Activated CD4-positive, alpha-beta memory T cell treated with anti-CD3 and anti-CD28 coated beads for 36 hours (primary cell): ENCODE results near the gene MCUB. TPM values are rescaled to one million over a fixed set of nuclear protein-coding genes. Genes with fewer than 3 reads are reported as not detected.
"Not testable (repeated sequence)": the region's sequence is repeated elsewhere in the genome, so short reads cannot be mapped to it uniquely, and the experiment has no call there.

ENCODE experiments used
- CTCF ChIA-PET: fragments of 350-600 bp; sonication (Branson Sonifier 250); formaldehyde crosslinking; loops from one replicate; lab custom pipeline; 2021; ENCODE audit warnings: antibody characterized with exemption, inconsistent platforms; lab: Charles Lee
- POLR2A ChIA-PET: fragments of 350-600 bp; sonication (Branson Sonifier 250); formaldehyde crosslinking; loops from one replicate; lab custom pipeline; 2021; ENCODE audit warnings: antibody characterized with exemption; lab: Charles Lee
- DNase-seq: peaks from one replicate; pipeline ENCODE4 v3.0.0-alpha.2; 2020
- H3K27ac Mint-ChIP-seq: one replicate; pipeline ENCODE4 v1.8.0; 2021; ENCODE audit warnings: mixed read lengths
- H3K27me3 Mint-ChIP-seq: one replicate; pipeline ENCODE4 v1.8.0; 2021; ENCODE audit warnings: mixed read lengths
- H3K36me3 Mint-ChIP-seq: one replicate; pipeline ENCODE4 v1.8.0; 2021; ENCODE audit warnings: mixed read lengths
- H3K4me1 Mint-ChIP-seq: one replicate; pipeline ENCODE4 v1.8.0; 2021; ENCODE audit warnings: low read depth, mixed read lengths
- H3K4me3 Mint-ChIP-seq: one replicate; pipeline ENCODE4 v1.8.0; 2021; ENCODE audit warnings: mild to moderate bottlenecking, mixed read lengths
- H3K9me3 Mint-ChIP-seq: one replicate; pipeline ENCODE4 v1.8.0; 2021; ENCODE audit warnings: mixed read lengths
- intact Hi-C: fragments of 100-400 bp; cut with micrococcal nuclease; formaldehyde crosslinking; loops from one replicate; pipeline ENCODE4 v1.15.1; 2023
- total RNA-seq, 2 experiments: library from RNA; stranded (reverse); gene quantifications; one replicate each; pipeline ENCODE4 v1.2.3, GENCODE V29; 2021

Gene MCUB
- total RNA-seq, 2 experiments from 2014 or later = 76.7 to 80.5 TPM

- CTCF ChIA-PET = interaction anchor here (0.6 to 1.6 kb wide), 2 partner anchors 101 to 145 kb away, joined by 3 to 4 read pairs; partner anchors contain the start of gene CASP6
- POLR2A ChIA-PET = interaction anchor here (1.5 to 3.4 kb wide), 2 partner anchors 10 to 125 kb away, joined by 5 to 25 read pairs; partner anchors contain the start of gene SEC24B
- intact Hi-C loops, H3K9me3 Mint-ChIP-seq, H3K27me3 Mint-ChIP-seq, H3K4me3 Mint-ChIP-seq: not testable (repeated sequence)
- H3K27ac Mint-ChIP-seq = peak overlapping the region; percentile 62
- H3K36me3 Mint-ChIP-seq = peaks cover 13% of the 10 kb centered on the region
- peaks cover 33% of the 10 kb centered on the region for H3K4me1 Mint-ChIP-seq
- peak; percentile 53 for DNase-seq
Measured at GRCh38 chr4:109558095-109558494, 2.0 kb upstream of the MCUB start.

- ChIA-PET POLR2A (interaction anchor here (0.6 to 3.4 kb wide), 8 partner anchors 12 to 170 kb away, joined by 4 to 25 read pairs (median 10); partner anchors contain the start of genes PLA2G12A and SEC24B), CTCF (interaction anchor here (0.7 to 1.7 kb wide), 6 partner anchors 13 to 255 kb away, joined by 3 to 6 read pairs (median 4); partner anchors contain the start of gene CASP6)
- intact Hi-C loops = no loop called here
- peak overlapping the region; percentile 84 for H3K4me3 Mint-ChIP-seq
- H3K27me3 Mint-ChIP-seq = no peaks in the 10 kb centered on the region
- peaks cover 16% of the 10 kb centered on the region for H3K36me3 Mint-ChIP-seq
- H3K4me1 Mint-ChIP-seq = peaks cover 47% of the 10 kb centered on the region
- peaks cover 5% of the 10 kb centered on the region for H3K9me3 Mint-ChIP-seq
- DNase-seq = peak; percentile 58
- H3K27ac Mint-ChIP-seq = peak overlapping the region; percentile 92
Measured at GRCh38 chr4:109559625-109559982, 442 bp upstream of the MCUB start.

GRCh38 chr4:109560687-109561461 lies 828 bp downstream of the MCUB start:
- peak overlapping the region; percentile 92 for H3K27ac Mint-ChIP-seq
- ChIA-PET POLR2A (interaction anchor here (0.6 to 3.4 kb wide), 9 partner anchors 11 to 919 kb away, joined by 3 to 25 read pairs (median 4); partner anchors contain the start of genes PLA2G12A and SEC24B), CTCF (interaction anchor here (0.8 to 1.7 kb wide), 4 partner anchors 14 to 254 kb away, joined by 3 to 6 read pairs (median 3); no protein-coding TSS in a partner anchor)
- no peaks in the 10 kb centered on the region for H3K27me3 Mint-ChIP-seq
- peaks cover 54% of the 10 kb centered on the region for H3K4me1 Mint-ChIP-seq
- H3K4me3 Mint-ChIP-seq = peak overlapping the region; percentile 84
- H3K9me3 Mint-ChIP-seq = peaks cover 5% of the 10 kb centered on the region
- H3K36me3 Mint-ChIP-seq = peaks cover 23% of the 10 kb centered on the region
- peak; percentile 80 for DNase-seq
- intact Hi-C loops = loop anchor here (1.0 to 10.0 kb wide), 10 partner anchors 13 to 1396 kb away; partner anchors contain the start of genes ELOVL6, GAR1, LEF1 and PLA2G12A

GRCh38 chr4:109562457-109563239 lies 2.6 kb downstream of the MCUB start:
- peak; percentile 57 for DNase-seq
- peak overlapping the region; percentile 84 for H3K4me3 Mint-ChIP-seq
- H3K4me1 Mint-ChIP-seq = peaks cover 52% of the 10 kb centered on the region
- no peaks in the 10 kb centered on the region for H3K27me3 Mint-ChIP-seq
- peaks cover 22% of the 10 kb centered on the region for H3K36me3 Mint-ChIP-seq
- intact Hi-C loops = loop anchor here (10.0 kb wide), 2 partner anchors 632 to 1398 kb away; partner anchors contain the start of genes ELOVL6 and LEF1
- POLR2A ChIA-PET = interaction anchor here (2.1 kb wide), 1 partner anchor 13 kb away, joined by 8 read pairs; no protein-coding TSS in a partner anchor
- CTCF ChIA-PET = interaction anchor here (0.6 to 1.8 kb wide), 3 partner anchors 12 to 139 kb away, joined by 3 to 4 read pairs (median 3); partner anchors contain the start of gene SEC24B
- H3K27ac Mint-ChIP-seq = no peak overlapping the region
- peaks cover 5% of the 10 kb centered on the region for H3K9me3 Mint-ChIP-seq

- ChIA-PET CTCF (interaction anchor here (0.6 kb wide), 1 partner anchor 101 kb away, joined by 3 read pairs; no protein-coding TSS in a partner anchor), POLR2A (interaction anchor here (0.7 to 1.9 kb wide), 3 partner anchors 11 to 138 kb away, joined by 3 to 13 read pairs (median 3); partner anchors contain the start of gene MCUB)
- Mint-ChIP-seq H3K9me3 (peaks cover 4% of the 10 kb centered on the region), H3K4me3 (no peak overlapping the region), H3K27ac (peak overlapping the region; percentile 9), H3K27me3 (no peaks in the 10 kb centered on the region), H3K36me3 (peaks cover 10% of the 10 kb centered on the region), H3K4me1 (peaks cover 62% of the 10 kb centered on the region)
- no peak for DNase-seq
- intact Hi-C loops = no loop called here
Measured at GRCh38 chr4:109571494-109571893, 11.4 kb downstream of the MCUB start.

- H3K27ac Mint-ChIP-seq = no peak overlapping the region
- H3K36me3 Mint-ChIP-seq = peaks cover 10% of the 10 kb centered on the region
- no peaks in the 10 kb centered on the region for H3K27me3 Mint-ChIP-seq
- intact Hi-C loops = no loop called here
- CTCF ChIA-PET = interaction anchor here (0.6 to 1.4 kb wide), 3 partner anchors 12 to 139 kb away, joined by 3 to 4 read pairs (median 3); partner anchors contain the start of genes MCUB and SEC24B
- peaks cover 4% of the 10 kb centered on the region for H3K9me3 Mint-ChIP-seq
- peaks cover 64% of the 10 kb centered on the region for H3K4me1 Mint-ChIP-seq
- DNase-seq = no peak
- H3K4me3 Mint-ChIP-seq = no peak overlapping the region
- POLR2A ChIA-PET = interaction anchor here (0.7 to 1.9 kb wide), 4 partner anchors 12 to 139 kb away, joined by 3 to 13 read pairs (median 3); partner anchors contain the start of gene MCUB
Measured at GRCh38 chr4:109572154-109572553, 12.1 kb downstream of the MCUB start.

- ChIA-PET CTCF (interaction anchor here (0.7 to 1.8 kb wide), 8 partner anchors 11 to 141 kb away, joined by 3 to 7 read pairs (median 4); partner anchors contain the start of genes MCUB and SEC24B), POLR2A (interaction anchor here (2.3 kb wide), 1 partner anchor 15 kb away, joined by 9 read pairs; the partner anchor contains the start of gene MCUB)
- Mint-ChIP-seq H3K4me1 (peaks cover 66% of the 10 kb centered on the region), H3K36me3 (peaks cover 13% of the 10 kb centered on the region), H3K27ac (no peak overlapping the region), H3K27me3 (no peaks in the 10 kb centered on the region), H3K4me3 (peak overlapping the region; percentile 7), H3K9me3 (peaks cover 6% of the 10 kb centered on the region)
- intact Hi-C loops = loop anchor here (1.0 to 2.0 kb wide), 2 partner anchors 13 to 14 kb away; no protein-coding TSS in a partner anchor
- DNase-seq = no peak
Measured at GRCh38 chr4:109574443-109574850, 14.4 kb downstream of the MCUB start.

- intact Hi-C loops = loop anchor here (1.0 to 2.0 kb wide), 2 partner anchors 14 kb away; no protein-coding TSS in a partner anchor
- peaks cover 7% of the 10 kb centered on the region for H3K9me3 Mint-ChIP-seq
- CTCF ChIA-PET = interaction anchor here (0.7 to 1.8 kb wide), 7 partner anchors 12 to 142 kb away, joined by 3 to 7 read pairs (median 3); partner anchors contain the start of genes MCUB and SEC24B
- POLR2A ChIA-PET = interaction anchor here (1.1 to 2.3 kb wide), 2 partner anchors 12 to 15 kb away, joined by 8 to 9 read pairs; partner anchors contain the start of gene MCUB
- peaks cover 18% of the 10 kb centered on the region for H3K36me3 Mint-ChIP-seq
- DNase-seq = no peak
- H3K27ac Mint-ChIP-seq = no peak overlapping the region
- H3K4me1 Mint-ChIP-seq = peaks cover 60% of the 10 kb centered on the region
- H3K4me3 Mint-ChIP-seq = peak overlapping the region; percentile 7
- H3K27me3 Mint-ChIP-seq = no peaks in the 10 kb centered on the region
Measured at GRCh38 chr4:109574931-109575804, 15.1 kb downstream of the MCUB start.

- Mint-ChIP-seq H3K4me1 (peaks cover 50% of the 10 kb centered on the region), H3K27me3 (no peaks in the 10 kb centered on the region), H3K27ac (no peak overlapping the region), H3K4me3 (no peak overlapping the region), H3K9me3 (peaks cover 3% of the 10 kb centered on the region), H3K36me3 (peaks cover 21% of the 10 kb centered on the region)
- no peak for DNase-seq
- intact Hi-C loops = no loop called here
- POLR2A ChIA-PET = interaction anchor here (0.6 kb wide), 1 partner anchor 15 kb away, joined by 3 read pairs; no protein-coding TSS in a partner anchor
- CTCF ChIA-PET = no interaction called here
Measured at GRCh38 chr4:109576462-109576861, 16.4 kb downstream of the MCUB start.

GRCh38 chr4:109578846-109579245 lies 18.8 kb downstream of the MCUB start:
- Mint-ChIP-seq H3K9me3 (peaks cover 14% of the 10 kb centered on the region), H3K27ac (no peak overlapping the region), H3K36me3 (peaks cover 24% of the 10 kb centered on the region), H3K27me3 (no peaks in the 10 kb centered on the region), H3K4me3 (no peak overlapping the region), H3K4me1 (peaks cover 48% of the 10 kb centered on the region)
- ChIA-PET POLR2A (no interaction called here), CTCF (no interaction called here)
- intact Hi-C loops = no loop called here
- no peak for DNase-seq
